HFFc6 (cell line): ENCODE data around the gene TMEM125. TPM values are rescaled to one million over a fixed set of nuclear protein-coding genes. Genes with fewer than 3 reads are reported as not detected.

Experiments used
- DNase-seq: peaks from one replicate; pipeline ENCODE4 v3.0.0-alpha.2; 2018
- H3K27ac Mint-ChIP-seq: 2 replicates; pipeline ENCODE4 v1.8.0; 2020; ENCODE audit warnings: mild to moderate bottlenecking, mixed read lengths
- H3K27me3 Mint-ChIP-seq: 2 replicates; pipeline ENCODE4 v1.8.0; 2021; ENCODE audit warnings: mild to moderate bottlenecking, moderate library complexity, mixed read lengths; ENCODE audit not compliant: insufficient read depth
- H3K36me3 Mint-ChIP-seq: 2 replicates; pipeline ENCODE4 v1.8.0; 2021; ENCODE audit warnings: low read depth, mixed read lengths
- H3K4me1 Mint-ChIP-seq: 2 replicates; pipeline ENCODE4 v1.8.0; 2020; ENCODE audit warnings: low read depth, mixed read lengths
- H3K4me3 Mint-ChIP-seq: 2 replicates; pipeline ENCODE4 v1.8.0; 2020; ENCODE audit warnings: mild to moderate bottlenecking, moderate library complexity, mixed read lengths
- H3K9me3 Mint-ChIP-seq: 2 replicates; pipeline ENCODE4 v1.8.0; 2020; ENCODE audit warnings: mild to moderate bottlenecking, mixed read lengths
- total RNA-seq, 6 experiments: library from RNA; stranded (reverse); fragmentation: NEBNext Ultra II Directional; extraction: Animal tissue kit (Norgen Biotek cat#: 25700); gene quantifications; 2 replicates in 1 of 6; 3 replicates in 5 of 6; pipeline ENCODE4 v1.2.3, GENCODE V29; 2021
- TF ChIP-seq, protein P1 (sequence below): fragments of 200-600 bp; sonication (generic); IDR thresholded peaks from 2 replicates; pipeline ENCODE4 v1.5.0; 2021; ENCODE audit warnings: antibody characterized with exemption, mild to moderate bottlenecking

TMEM125 gene
- total RNA-seq, 6 experiments from 2014 or later, result not detected

DNA sequence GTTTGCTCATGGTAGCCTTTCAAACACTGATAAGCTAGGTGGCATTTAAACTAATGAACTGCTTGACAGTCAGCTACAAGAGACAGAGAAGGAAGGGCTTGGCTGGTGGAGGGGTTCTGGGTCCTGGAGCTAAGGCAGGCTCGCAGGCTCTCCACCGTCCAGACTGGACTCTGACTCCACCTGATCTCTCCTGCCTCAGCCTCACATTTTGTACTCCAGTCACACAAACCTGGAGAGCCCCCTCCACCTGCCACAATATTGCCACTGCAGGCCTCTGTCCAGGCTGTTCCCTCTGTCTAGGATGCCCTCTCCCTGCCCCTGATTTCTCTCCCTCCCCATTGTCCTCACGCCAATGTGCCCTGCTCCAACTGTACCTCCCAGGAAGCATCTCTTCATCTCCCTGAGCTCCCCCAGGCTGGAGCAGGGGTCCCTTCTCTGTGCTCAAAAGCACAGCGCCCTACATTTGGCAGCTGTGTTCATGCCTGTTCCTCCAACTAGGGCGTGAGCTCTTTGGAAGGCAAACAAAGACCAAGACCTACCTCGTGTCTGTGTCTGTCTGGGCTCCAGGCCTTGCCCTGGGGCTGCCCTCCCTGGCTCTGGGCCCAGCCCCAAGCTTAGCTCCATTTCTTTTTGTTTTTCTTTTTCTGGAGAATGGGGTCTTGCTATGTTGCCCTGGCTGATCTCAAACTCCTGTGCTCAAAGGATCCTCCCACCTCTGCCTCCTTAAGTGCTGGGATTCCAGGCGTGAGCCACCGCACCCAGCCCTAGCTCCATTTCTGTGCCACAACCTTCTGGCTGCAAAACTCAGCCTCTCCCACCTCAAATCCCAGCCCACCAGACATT is 33.9 kb downstream of the TMEM125 start:
- Mint-ChIP-seq H3K9me3 (no peaks in the 10 kb centered on the region), H3K36me3 (no peaks in the 10 kb centered on the region), H3K27ac (no peak overlapping the region), H3K4me1 (peaks cover 6% of the 10 kb centered on the region), H3K4me3 (no peak overlapping the region), H3K27me3 (peaks cover 37% of the 10 kb centered on the region)
- TF ChIP-seq, protein P1, sequence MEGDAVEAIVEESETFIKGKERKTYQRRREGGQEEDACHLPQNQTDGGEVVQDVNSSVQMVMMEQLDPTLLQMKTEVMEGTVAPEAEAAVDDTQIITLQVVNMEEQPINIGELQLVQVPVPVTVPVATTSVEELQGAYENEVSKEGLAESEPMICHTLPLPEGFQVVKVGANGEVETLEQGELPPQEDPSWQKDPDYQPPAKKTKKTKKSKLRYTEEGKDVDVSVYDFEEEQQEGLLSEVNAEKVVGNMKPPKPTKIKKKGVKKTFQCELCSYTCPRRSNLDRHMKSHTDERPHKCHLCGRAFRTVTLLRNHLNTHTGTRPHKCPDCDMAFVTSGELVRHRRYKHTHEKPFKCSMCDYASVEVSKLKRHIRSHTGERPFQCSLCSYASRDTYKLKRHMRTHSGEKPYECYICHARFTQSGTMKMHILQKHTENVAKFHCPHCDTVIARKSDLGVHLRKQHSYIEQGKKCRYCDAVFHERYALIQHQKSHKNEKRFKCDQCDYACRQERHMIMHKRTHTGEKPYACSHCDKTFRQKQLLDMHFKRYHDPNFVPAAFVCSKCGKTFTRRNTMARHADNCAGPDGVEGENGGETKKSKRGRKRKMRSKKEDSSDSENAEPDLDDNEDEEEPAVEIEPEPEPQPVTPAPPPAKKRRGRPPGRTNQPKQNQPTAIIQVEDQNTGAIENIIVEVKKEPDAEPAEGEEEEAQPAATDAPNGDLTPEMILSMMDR, result no peak
- DNase-seq, result no peak

DNA sequence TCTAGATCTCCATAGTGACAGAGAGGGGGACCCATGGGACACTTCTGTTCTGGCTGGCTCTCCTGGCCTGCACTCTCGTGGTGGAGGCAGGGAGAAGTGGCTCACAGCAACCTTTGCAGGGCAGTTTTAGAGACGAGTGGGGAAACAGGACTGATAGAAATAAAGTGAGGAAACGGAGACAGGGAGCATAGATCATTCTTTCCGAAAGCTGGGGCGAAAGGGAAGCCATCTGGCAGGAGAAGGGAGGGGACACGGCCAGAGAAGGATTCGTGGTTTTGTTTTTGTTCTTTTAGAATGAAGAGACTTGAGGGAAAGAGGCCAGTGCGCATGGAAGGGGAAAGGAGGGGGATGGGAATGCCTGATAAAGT is 34.5 kb downstream of the TMEM125 start:
- peaks cover 37% of the 10 kb centered on the region for H3K27me3 Mint-ChIP-seq

DNA sequence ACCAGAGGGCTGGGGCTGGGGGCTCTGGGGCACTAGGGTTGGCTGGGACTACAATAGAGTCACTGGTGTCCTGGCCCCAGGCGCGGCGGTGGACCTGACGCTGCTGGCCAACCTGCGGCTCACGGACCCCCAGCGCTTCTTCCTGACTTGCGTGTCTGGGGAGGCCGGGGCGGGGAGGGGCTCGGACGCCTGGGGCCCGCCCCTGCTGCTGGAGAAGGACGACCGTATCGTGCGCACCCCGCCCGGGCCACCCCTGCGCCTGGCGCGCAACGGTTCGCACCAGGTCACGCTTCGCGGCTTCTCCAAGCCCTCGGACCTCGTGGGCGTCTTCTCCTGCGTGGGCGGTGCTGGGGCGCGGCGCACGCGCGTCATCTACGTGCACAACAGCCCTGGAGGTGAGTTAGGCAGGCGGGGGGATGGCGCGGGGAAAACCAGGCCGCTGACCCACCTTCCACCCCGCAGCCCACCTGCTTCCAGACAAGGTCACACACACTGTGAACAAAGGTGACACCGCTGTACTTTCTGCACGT is 35.1 kb downstream of the TMEM125 start:
- Mint-ChIP-seq H3K9me3 (no peaks in the 10 kb centered on the region), H3K27ac (no peak overlapping the region), H3K4me3 (no peak overlapping the region), H3K36me3 (no peaks in the 10 kb centered on the region), H3K4me1 (peaks cover 12% of the 10 kb centered on the region), H3K27me3 (peaks cover 37% of the 10 kb centered on the region)
- TF ChIP-seq, protein P1, result no peak
- DNase-seq, result no peak

More for the DNA sequence above, 34.5 kb downstream of the TMEM125 start:
- DNase-seq, result no peak
- TF ChIP-seq, protein P1, result no peak
- Mint-ChIP-seq H3K27ac (no peak overlapping the region), H3K9me3 (no peaks in the 10 kb centered on the region), H3K4me3 (no peak overlapping the region), H3K4me1 (peaks cover 7% of the 10 kb centered on the region), H3K36me3 (no peaks in the 10 kb centered on the region)

DNA sequence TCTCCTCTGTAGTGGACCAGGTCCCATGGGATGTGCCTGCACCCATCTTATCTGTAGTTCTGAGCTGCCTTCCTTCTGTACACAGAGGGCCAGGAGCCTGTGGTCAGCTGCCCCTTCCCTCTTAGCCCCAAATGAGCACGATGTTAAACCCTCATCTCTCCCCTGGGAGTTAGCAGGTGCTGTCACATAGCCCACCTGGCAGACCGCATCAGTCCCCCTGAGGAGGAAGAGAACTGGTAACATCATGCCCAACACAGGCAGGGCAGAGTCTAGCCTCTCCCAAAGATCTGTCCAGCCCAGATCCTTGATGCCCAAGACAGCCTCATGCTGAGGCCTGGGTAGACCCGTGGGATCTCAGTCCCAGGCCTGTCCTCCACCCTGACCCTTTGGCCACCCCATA is 35.7 kb downstream of the TMEM125 start:
- Mint-ChIP-seq H3K9me3 (no peaks in the 10 kb centered on the region), H3K36me3 (no peaks in the 10 kb centered on the region), H3K27me3 (peaks cover 37% of the 10 kb centered on the region), H3K27ac (no peak overlapping the region), H3K4me1 (peaks cover 17% of the 10 kb centered on the region), H3K4me3 (no peak overlapping the region)
- DNase-seq, result no peak
- TF ChIP-seq, protein P1, result no peak

DNA sequence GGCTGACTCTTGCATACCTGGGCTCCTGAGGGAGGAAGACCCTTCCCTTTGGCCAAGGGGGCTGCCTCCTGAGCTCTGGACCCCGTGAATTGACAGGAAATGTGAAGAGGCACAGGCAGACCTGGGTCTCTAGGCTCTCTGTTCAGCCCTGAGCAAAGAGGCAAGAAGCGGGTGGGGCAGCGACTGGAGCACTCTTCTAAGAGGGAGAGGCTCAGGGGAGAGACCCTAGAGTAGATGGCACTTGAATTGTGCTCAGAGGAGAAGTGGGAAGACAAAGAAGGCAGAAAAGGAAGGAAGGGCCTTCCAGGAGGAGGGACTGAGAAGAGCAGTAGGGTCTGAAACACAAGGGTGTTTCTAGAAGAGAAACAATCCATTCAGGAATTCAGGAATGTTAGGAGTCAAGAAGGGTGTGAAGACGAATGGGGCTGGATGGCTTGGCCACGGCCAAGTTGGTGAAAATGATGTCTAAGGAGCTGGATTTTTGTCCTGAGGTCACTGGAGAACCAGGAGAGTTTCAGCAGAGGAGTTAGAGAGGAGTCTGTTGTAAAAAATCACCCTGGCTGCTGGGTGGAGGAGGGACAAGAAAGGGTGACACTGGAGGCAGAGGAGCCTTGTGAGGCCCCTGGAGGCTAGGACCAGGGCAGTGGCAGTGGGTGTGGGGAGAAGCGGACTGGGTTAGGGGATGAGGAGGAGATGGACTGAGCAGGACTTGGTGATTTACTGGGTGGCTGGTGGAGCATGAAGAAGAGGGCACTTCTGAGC is 36.3 kb downstream of the TMEM125 start:
- no peak for DNase-seq
- Mint-ChIP-seq H3K27ac (no peak overlapping the region), H3K4me1 (peaks cover 17% of the 10 kb centered on the region), H3K4me3 (no peak overlapping the region), H3K36me3 (no peaks in the 10 kb centered on the region), H3K27me3 (peaks cover 37% of the 10 kb centered on the region), H3K9me3 (no peaks in the 10 kb centered on the region)
- TF ChIP-seq, protein P1, result no peak
